ENCODE data around the gene HNRNPH1. TPM values are rescaled to one million over a fixed set of nuclear protein-coding genes. Genes with fewer than 3 reads are reported as not detected.

The HNRNPH1 gene
- total and polyA plus RNA-seq, 4 donors: 102 to 583 (median 348) TPM

GRCh38 chr5:179621551-179622214, 1.8 kb downstream of the HNRNPH1 start:
- Histone ChIP-seq H3K4me1 (ENCODE audit: control insufficient read depth in 4 of 4, insufficient read depth in 4 of 4, low read length in 3 of 4) (peaks cover 0 to 54% (median 49%) of the 10 kb centered on the region in 4 donors), H3K9ac (ENCODE audit: low read depth in 1 of 2, low read length in 2 of 2) (peak overlapping the region; percentile 63 to 90), H3K4me3 (ENCODE audit: low read depth in 1 of 3, low read length in 3 of 3) (peak overlapping the region; percentile 64 to 97 (median 82)), H3K9me3 (ENCODE audit: control insufficient read depth in 4 of 4, low read length in 3 of 4) (no peaks in the 10 kb centered on the region), H3K36me3 (ENCODE audit: control insufficient read depth in 4 of 4, insufficient read depth in 3 of 4, low read depth in 1 of 4, low read length in 3 of 4) (peaks cover 10 to 43% (median 42%) of the 10 kb centered on the region in 4 donors), H3K27me3 (ENCODE audit: control insufficient read depth in 4 of 4, insufficient read depth in 4 of 4, low read length in 3 of 4) (no peaks in the 10 kb centered on the region), H3K27ac (ENCODE audit: low read depth in 1 of 2, low read length in 2 of 2) (peak overlapping the region in 1 of 2 donors; percentile 0)
- no peak for DNase-seq (ENCODE audit: low spot score)
- 4% methylated on average over 11 of the region's 11 CpGs for WGBS
- TF ChIP-seq REST (IDR thresholded peaks at IDR 0.05): no peak
- TF ChIP-seq YY1 (IDR thresholded peaks at IDR 0.05): no peak
- TF ChIP-seq HNF4A (conservative IDR thresholded peaks at IDR 0.05): no peak
- TF ChIP-seq RXRA (IDR thresholded peaks at IDR 0.05): no peak
- no peak for TF ChIP-seq GABPA (IDR thresholded peaks at IDR 0.05 in 1 of 2, conservative IDR thresholded peaks at IDR 0.05 in 1 of 2)
- TF ChIP-seq ATF3 (IDR thresholded peaks at IDR 0.05): no peak
- no peak for TF ChIP-seq EGR1 (IDR thresholded peaks at IDR 0.05; ENCODE audit: low read depth in 2 of 2)

DNA sequence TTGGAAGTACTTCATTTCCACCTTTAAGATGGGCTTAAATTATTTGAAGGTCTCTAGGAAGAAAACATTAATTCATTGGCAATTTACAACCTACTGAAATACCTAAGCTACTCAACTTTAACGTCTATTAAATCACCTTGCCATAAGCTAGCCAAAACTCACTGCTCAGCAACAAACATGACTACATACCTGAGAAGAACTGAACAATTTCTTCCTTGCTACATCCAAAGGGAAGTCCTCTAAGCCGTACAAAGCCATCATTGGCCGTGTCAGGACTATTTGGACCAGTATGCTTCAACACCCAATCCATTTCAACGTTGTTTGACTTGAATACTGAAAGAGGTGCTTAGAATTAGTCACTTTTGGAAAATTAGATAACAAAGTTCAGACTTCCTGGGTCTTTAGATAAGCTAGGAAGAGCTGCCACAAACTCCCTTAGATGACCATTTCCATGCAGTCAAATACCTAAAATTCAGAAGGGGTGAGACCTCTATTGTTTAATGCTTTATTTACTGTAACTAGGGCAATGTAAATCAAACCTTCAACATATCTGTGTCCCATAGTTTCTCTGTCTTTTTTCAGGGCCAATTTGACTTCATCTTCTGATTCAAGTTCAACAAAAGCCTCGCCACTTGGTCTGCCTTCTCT, 2.6 kb downstream of the HNRNPH1 start:
- peak overlapping the region in 1 of 2 donors; percentile 63 for H3K9ac ChIP-seq (ENCODE audit: low read depth in 1 of 2, low read length in 2 of 2)
- peaks cover 8 to 51% (median 51%) of the 10 kb centered on the region in 4 donors for H3K36me3 ChIP-seq (ENCODE audit: control insufficient read depth in 4 of 4, insufficient read depth in 3 of 4, low read depth in 1 of 4, low read length in 3 of 4)
- 10% methylated on average over 5 of the region's 5 CpGs for WGBS
- TF ChIP-seq EGR1 (IDR thresholded peaks at IDR 0.05; ENCODE audit: low read depth in 2 of 2) (no peak), YY1 (IDR thresholded peaks at IDR 0.05) (peak; percentile 33)
- H3K4me1 ChIP-seq (ENCODE audit: control insufficient read depth in 4 of 4, insufficient read depth in 4 of 4, low read length in 3 of 4): peaks cover 0 to 60% (median 49%) of the 10 kb centered on the region in 4 donors
- no peak for DNase-seq (ENCODE audit: low spot score)
- no peaks in the 10 kb centered on the region for H3K27me3 ChIP-seq (ENCODE audit: control insufficient read depth in 4 of 4, insufficient read depth in 4 of 4, low read length in 3 of 4)
- H3K9me3 ChIP-seq (ENCODE audit: control insufficient read depth in 4 of 4, low read length in 3 of 4): no peaks in the 10 kb centered on the region
- H3K4me3 ChIP-seq (ENCODE audit: low read depth in 1 of 3, low read length in 3 of 3): peak overlapping the region; percentile 64 to 97 (median 82)
- H3K27ac ChIP-seq (ENCODE audit: low read depth in 1 of 2, low read length in 2 of 2): peak overlapping the region in 1 of 2 donors; percentile 5

DNA sequence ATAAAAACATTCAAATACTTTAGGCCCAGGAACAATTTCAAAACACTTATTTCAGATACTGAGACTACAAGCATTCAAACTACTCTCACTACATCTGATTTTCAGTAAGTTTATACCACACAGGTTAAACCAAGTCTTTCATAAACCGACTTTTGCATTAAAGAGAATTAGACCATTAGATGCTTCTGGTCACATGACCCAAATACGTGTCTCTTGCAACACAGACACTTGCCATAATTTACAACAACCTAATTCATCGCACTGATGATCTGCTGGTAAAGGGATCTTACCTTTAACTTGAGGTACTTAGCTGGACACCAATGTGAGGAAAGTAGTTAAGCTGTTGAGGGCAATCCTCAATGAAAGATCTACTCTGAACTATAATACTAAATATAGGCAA, 3.2 kb downstream of the HNRNPH1 start:
- no peak overlapping the region for H3K27ac ChIP-seq (ENCODE audit: low read depth in 1 of 2, low read length in 2 of 2)
- H3K4me1 ChIP-seq (ENCODE audit: control insufficient read depth in 4 of 4, insufficient read depth in 4 of 4, low read length in 3 of 4): peaks cover 0 to 61% (median 48%) of the 10 kb centered on the region in 4 donors
- H3K9ac ChIP-seq (ENCODE audit: low read depth in 1 of 2, low read length in 2 of 2): peak overlapping the region; percentile 3 to 12
- 2% methylated on average over 3 of the region's 3 CpGs for WGBS
- H3K27me3 ChIP-seq (ENCODE audit: control insufficient read depth in 4 of 4, insufficient read depth in 4 of 4, low read length in 3 of 4): no peaks in the 10 kb centered on the region
- no peak for DNase-seq (ENCODE audit: low spot score)
- TF ChIP-seq RXRA (IDR thresholded peaks at IDR 0.05) (no peak), HNF4A (conservative IDR thresholded peaks at IDR 0.05) (no peak), ATF3 (IDR thresholded peaks at IDR 0.05) (no peak), EGR1 (IDR thresholded peaks at IDR 0.05; ENCODE audit: low read depth in 2 of 2) (no peak), MAX (IDR thresholded peaks at IDR 0.05) (no peak), GABPA (IDR thresholded peaks at IDR 0.05 in 1 of 2, conservative IDR thresholded peaks at IDR 0.05 in 1 of 2) (no peak), SP1 (IDR thresholded peaks at IDR 0.05) (no peak), YY1 (IDR thresholded peaks at IDR 0.05) (no peak), NR2F2 (IDR thresholded peaks at IDR 0.05) (no peak), RAD21 (IDR thresholded peaks at IDR 0.05) (no peak), FOXA1 (IDR thresholded peaks at IDR 0.05) (no peak), HNF4G (IDR thresholded peaks at IDR 0.05) (no peak)
- TF ChIP-seq, protein P1, sequence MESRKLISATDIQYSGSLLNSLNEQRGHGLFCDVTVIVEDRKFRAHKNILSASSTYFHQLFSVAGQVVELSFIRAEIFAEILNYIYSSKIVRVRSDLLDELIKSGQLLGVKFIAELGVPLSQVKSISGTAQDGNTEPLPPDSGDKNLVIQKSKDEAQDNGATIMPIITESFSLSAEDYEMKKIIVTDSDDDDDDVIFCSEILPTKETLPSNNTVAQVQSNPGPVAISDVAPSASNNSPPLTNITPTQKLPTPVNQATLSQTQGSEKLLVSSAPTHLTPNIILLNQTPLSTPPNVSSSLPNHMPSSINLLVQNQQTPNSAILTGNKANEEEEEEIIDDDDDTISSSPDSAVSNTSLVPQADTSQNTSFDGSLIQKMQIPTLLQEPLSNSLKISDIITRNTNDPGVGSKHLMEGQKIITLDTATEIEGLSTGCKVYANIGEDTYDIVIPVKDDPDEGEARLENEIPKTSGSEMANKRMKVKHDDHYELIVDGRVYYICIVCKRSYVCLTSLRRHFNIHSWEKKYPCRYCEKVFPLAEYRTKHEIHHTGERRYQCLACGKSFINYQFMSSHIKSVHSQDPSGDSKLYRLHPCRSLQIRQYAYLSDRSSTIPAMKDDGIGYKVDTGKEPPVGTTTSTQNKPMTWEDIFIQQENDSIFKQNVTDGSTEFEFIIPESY (IDR thresholded peaks at IDR 0.05): no peak
- peak overlapping the region; percentile 64 to 97 (median 82) for H3K4me3 ChIP-seq (ENCODE audit: low read depth in 1 of 3, low read length in 3 of 3)
- no peaks in the 10 kb centered on the region for H3K9me3 ChIP-seq (ENCODE audit: control insufficient read depth in 4 of 4, low read length in 3 of 4)
- peaks cover 8 to 57% (median 56%) of the 10 kb centered on the region in 4 donors for H3K36me3 ChIP-seq (ENCODE audit: control insufficient read depth in 4 of 4, insufficient read depth in 3 of 4, low read depth in 1 of 4, low read length in 3 of 4)

Measured in liver (tissue), 9 donors.